Right lobe of liver (tissue), 4 donors: ENCODE measurements around the gene PPP2R5D.

Experiments
- CTCF ChIP-seq, 4 donors: fragments of 200-600 bp in 3 of 4; fragments of 450-650 bp in 1 of 4; IDR thresholded peaks; one replicate each; pipeline versions ENCODE4 v1.5.1 to v1.8.0; 2016 to 2022; ENCODE audit warnings: antibody characterized with exemption in 4 of 4, mild to moderate bottlenecking in 2 of 4
- POLR2A ChIP-seq: fragments of 450-650 bp; IDR thresholded peaks from one replicate; pipeline ENCODE4 v1.6.1; 2017; ENCODE audit warnings: antibody characterized with exemption, mild to moderate bottlenecking
- donor health status: DM: no; HTN: no; CAD: no.
- donor health status: DM: no; HTN: no; CAD: no.
- donor health status: DM: no; HTN: yes; CAD: no.

- TF ChIP-seq POLR2A (no peak), CTCF (IDR thresholded peaks at IDR 0.05) (no peak)
These were observed 49.8 kb downstream of the PPP2R5D start for GRCh38 chr6:43034190-43034525.
